HepG2 (cell line): ENCODE data around the gene CCNQ. TPM values are rescaled to one million over a fixed set of nuclear protein-coding genes. Genes with fewer than 3 reads are reported as not detected.
A peak's percentile ranks its signal among the peaks of the same experiment; 100 is the strongest.

ENCODE experiments used
- AGO1 ChIP-seq: fragments of 200-400 bp; formaldehyde crosslinking; IDR thresholded peaks from 2 replicates; pipeline ENCODE4 v1.6.1; 2017; ENCODE audit warnings: mild to moderate bottlenecking, low read depth, low read length, moderate library complexity; ENCODE audit not compliant: poor library complexity, severe bottlenecking
- ARNT ChIP-seq: fragments of 450-650 bp; IDR thresholded peaks from 2 replicates; pipeline ENCODE4 v1.6.1; 2017
- HOXA7 ChIP-seq: sonication (generic); formaldehyde crosslinking; IDR thresholded peaks from 2 replicates; pipeline ENCODE4 v1.8.1; 2022; ENCODE audit warnings: mild to moderate bottlenecking, missing genetic modification reagents, moderate library complexity
- KDM6A ChIP-seq: IDR thresholded peaks from 2 replicates; pipeline ENCODE4 v1.6.1; 2016; ENCODE audit warnings: low read depth
- MIER3 ChIP-seq: IDR thresholded peaks from 2 replicates; pipeline ENCODE4 v1.6.1; 2016; ENCODE audit warnings: missing compliant biosample characterization, borderline replicate concordance
- NR0B2 ChIP-seq: sonication (generic); formaldehyde crosslinking; IDR thresholded peaks from 2 replicates; pipeline ENCODE4 v1.4.0; 2020; ENCODE audit warnings: mild to moderate bottlenecking, missing genetic modification reagents
- RARA ChIP-seq: IDR thresholded peaks from 2 replicates; pipeline ENCODE4 v1.6.1; 2016; ENCODE audit warnings: missing genetic modification reagents, missing compliant biosample characterization
- SOX13 ChIP-seq, 3 experiments: fragments of 450-650 bp in 1 of 3; sonication (generic) in 1 of 3; formaldehyde crosslinking in 1 of 3; IDR thresholded peaks in 2 of 3; conservative IDR thresholded peaks in 1 of 3; 2 replicates each; pipeline versions ENCODE4 v1.5.0 to v1.6.1; 2016 to 2020; ENCODE audit warnings: antibody characterized with exemption in 1 of 3, mild to moderate bottlenecking in 1 of 3, missing compliant biosample characterization in 1 of 3, missing genetic modification reagents in 1 of 3, moderate library complexity in 1 of 3
- SRSF1 ChIP-seq: fragments of 200-400 bp; formaldehyde crosslinking; optimal IDR thresholded peaks from 2 replicates; pipeline ENCODE3; 2017; ENCODE audit warnings: mild to moderate bottlenecking, low read depth, low read length, moderate library complexity
- USF2 ChIP-seq, 2 experiments: sonication (generic) in 1 of 2; formaldehyde crosslinking in 1 of 2; IDR thresholded peaks; 2 replicates each; pipeline versions ENCODE4 v1.5.1 to v1.6.1; 2011 to 2020; ENCODE audit warnings: borderline replicate concordance in 1 of 2, low read depth in 1 of 2, low read length in 1 of 2, mild to moderate bottlenecking in 1 of 2, missing genetic modification reagents in 1 of 2, moderate library complexity in 1 of 2
- ZBTB39 ChIP-seq: sonication (generic); formaldehyde crosslinking; IDR thresholded peaks from 2 replicates; pipeline ENCODE4 v1.5.0; 2020; ENCODE audit warnings: missing genetic modification reagents
- ZNF292 ChIP-seq: sonication (generic); formaldehyde crosslinking; IDR thresholded peaks from 2 replicates; pipeline ENCODE4 v1.8.1; 2022; ENCODE audit warnings: mild to moderate bottlenecking, low read depth, missing genetic modification reagents, borderline replicate concordance
- ZNF333 ChIP-seq: sonication (generic); formaldehyde crosslinking; IDR thresholded peaks from 2 replicates; pipeline ENCODE4 v1.4.0; 2020; ENCODE audit warnings: mild to moderate bottlenecking, missing genetic modification reagents, borderline replicate concordance
- ZNF33A ChIP-seq: sonication (generic); formaldehyde crosslinking; IDR thresholded peaks from 2 replicates; pipeline ENCODE4 v1.5.1; 2020; ENCODE audit warnings: missing genetic modification reagents, mild to moderate bottlenecking, moderate library complexity, borderline replicate concordance
- ZNF678 ChIP-seq: sonication (generic); formaldehyde crosslinking; IDR thresholded peaks from 2 replicates; pipeline ENCODE4 v1.4.0; 2020; ENCODE audit warnings: mild to moderate bottlenecking, missing genetic modification reagents
- ZNF841 ChIP-seq: sonication (generic); formaldehyde crosslinking; IDR thresholded peaks from 2 replicates; pipeline ENCODE4 v1.8.1; 2023; ENCODE audit warnings: missing genetic modification reagents, borderline replicate concordance
- polyA plus RNA-seq, 8 experiments: library from polyadenylated mRNA; depleted of rRNA in 3 of 8; stranded (reverse) in 7 of 8; unstranded in 1 of 8; fragments of >200 nt; fragmentation: Illumina TruSeq in 4 of 8; extraction: Trizol in 4 of 8; gene quantifications; 2 replicates each; pipeline versions ENCODE4 v1.2.1 to v1.2.3, GENCODE V29; 2011 to 2016; ENCODE audit warnings: low read depth in 4 of 8, missing spikeins in 1 of 8, mixed read lengths in 1 of 8; ENCODE audit not compliant: insufficient read depth in 1 of 8
- total RNA-seq, 5 experiments: library from RNA; depleted of rRNA; stranded (reverse); fragments of >200 nt; fragmentation: Illumina TruSeq; extraction: Trizol; gene quantifications; 2 replicates each; pipeline ENCODE4 v1.2.3, GENCODE V29; 2016; ENCODE audit warnings: low read depth in 1 of 5
- TF ChIP-seq, protein P1 (sequence below): sonication (generic); formaldehyde crosslinking; IDR thresholded peaks from 2 replicates; pipeline ENCODE4 v1.8.1; 2022; ENCODE audit warnings: mild to moderate bottlenecking, missing genetic modification reagents
- TF ChIP-seq, protein P2 (sequence below): conservative IDR thresholded peaks from 2 replicates; pipeline ENCODE4 v1.6.1; 2018; ENCODE audit warnings: missing genetic modification reagents

Gene CCNQ
- total and polyA plus RNA-seq, 2 of the 13 experiments (the other 11 are each of a cell fraction or from before 2014, with no cell fraction given): 15.0 to 25.5 TPM

DNA sequence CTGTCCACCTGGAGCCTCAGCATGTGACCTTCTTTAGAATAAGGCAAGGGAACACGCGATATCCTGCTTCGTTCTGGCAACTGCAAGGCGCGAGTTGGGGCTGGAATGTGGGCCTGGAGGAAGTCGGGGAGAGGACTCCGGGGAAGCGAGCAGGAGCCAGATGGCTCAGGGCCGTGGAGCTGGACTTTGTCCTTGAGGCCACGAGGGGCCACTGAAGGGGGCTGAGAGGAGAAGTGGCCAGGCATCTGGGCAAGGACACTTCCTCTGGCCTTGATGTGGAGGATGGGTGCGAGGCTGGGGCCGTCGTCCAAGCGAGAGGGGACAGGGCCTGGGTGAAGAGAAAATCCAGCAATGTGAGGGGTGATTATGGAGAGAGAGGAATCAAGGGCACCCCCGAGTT, 35.9 kb upstream of the CCNQ start (continued):
- TF ChIP-seq USF2 (IDR thresholded peaks at IDR 0.05; ENCODE audit: low read depth, low read length): no peak
- TF ChIP-seq USF2 (CRISPR knock-in tag; IDR thresholded peaks at IDR 0.05; ENCODE audit: borderline replicate concordance): no peak
- no peak for TF ChIP-seq ZNF33A
- peak; percentile 24; the same call in 1 of the 2 replicates for TF ChIP-seq MIER3 (CRISPR knock-in tag)
- TF ChIP-seq ARNT: no peak
- TF ChIP-seq RARA: peak; percentile 71
- TF ChIP-seq KDM6A (CRISPR knock-in tag): peak; percentile 68
- TF ChIP-seq, protein P1, sequence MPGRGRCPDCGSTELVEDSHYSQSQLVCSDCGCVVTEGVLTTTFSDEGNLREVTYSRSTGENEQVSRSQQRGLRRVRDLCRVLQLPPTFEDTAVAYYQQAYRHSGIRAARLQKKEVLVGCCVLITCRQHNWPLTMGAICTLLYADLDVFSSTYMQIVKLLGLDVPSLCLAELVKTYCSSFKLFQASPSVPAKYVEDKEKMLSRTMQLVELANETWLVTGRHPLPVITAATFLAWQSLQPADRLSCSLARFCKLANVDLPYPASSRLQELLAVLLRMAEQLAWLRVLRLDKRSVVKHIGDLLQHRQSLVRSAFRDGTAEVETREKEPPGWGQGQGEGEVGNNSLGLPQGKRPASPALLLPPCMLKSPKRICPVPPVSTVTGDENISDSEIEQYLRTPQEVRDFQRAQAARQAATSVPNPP (CRISPR knock-in tag): no peak
- no peak for TF ChIP-seq NR0B2 (CRISPR knock-in tag)
- no peak for TF ChIP-seq ZNF292
- TF ChIP-seq HOXA7 (CRISPR knock-in tag): no peak
- TF ChIP-seq ZNF333 (CRISPR knock-in tag): 0 out of 2 replicates have a peak, but pooled peaks have one; percentile 65
- no peak for TF ChIP-seq ZBTB39
- TF ChIP-seq ZNF841 (CRISPR knock-in tag): no peak
- TF ChIP-seq, protein P2, sequence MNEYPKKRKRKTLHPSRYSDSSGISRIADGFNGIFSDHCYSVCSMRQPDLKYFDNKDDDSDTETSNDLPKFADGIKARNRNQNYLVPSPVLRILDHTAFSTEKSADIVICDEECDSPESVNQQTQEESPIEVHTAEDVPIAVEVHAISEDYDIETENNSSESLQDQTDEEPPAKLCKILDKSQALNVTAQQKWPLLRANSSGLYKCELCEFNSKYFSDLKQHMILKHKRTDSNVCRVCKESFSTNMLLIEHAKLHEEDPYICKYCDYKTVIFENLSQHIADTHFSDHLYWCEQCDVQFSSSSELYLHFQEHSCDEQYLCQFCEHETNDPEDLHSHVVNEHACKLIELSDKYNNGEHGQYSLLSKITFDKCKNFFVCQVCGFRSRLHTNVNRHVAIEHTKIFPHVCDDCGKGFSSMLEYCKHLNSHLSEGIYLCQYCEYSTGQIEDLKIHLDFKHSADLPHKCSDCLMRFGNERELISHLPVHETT: no peak
- no peak for TF ChIP-seq SRSF1
- TF ChIP-seq ZNF678 (CRISPR knock-in tag): no peak
- TF ChIP-seq SOX13 (IDR thresholded peaks at IDR 0.05): no peak
- peak in 1 of 2 experiments; percentile 8; a peak in 1 of 4 replicates for TF ChIP-seq SOX13 (CRISPR knock-in tag; conservative IDR thresholded peaks at IDR 0.05 in 1 of 2, IDR thresholded peaks at IDR 0.05 in 1 of 2)
- no peak for TF ChIP-seq AGO1
